Measurements from ENCODE around the gene SLC38A1. TPM values are rescaled to one million over a fixed set of nuclear protein-coding genes. Genes with fewer than 3 reads are reported as not detected.
"Not testable (repeated sequence)": the region's sequence is repeated elsewhere in the genome, so short reads cannot be mapped to it uniquely, and the experiment has no call there.

Gene SLC38A1
- total RNA-seq, 1 donor from 2014 or later = 154 TPM

DNA sequence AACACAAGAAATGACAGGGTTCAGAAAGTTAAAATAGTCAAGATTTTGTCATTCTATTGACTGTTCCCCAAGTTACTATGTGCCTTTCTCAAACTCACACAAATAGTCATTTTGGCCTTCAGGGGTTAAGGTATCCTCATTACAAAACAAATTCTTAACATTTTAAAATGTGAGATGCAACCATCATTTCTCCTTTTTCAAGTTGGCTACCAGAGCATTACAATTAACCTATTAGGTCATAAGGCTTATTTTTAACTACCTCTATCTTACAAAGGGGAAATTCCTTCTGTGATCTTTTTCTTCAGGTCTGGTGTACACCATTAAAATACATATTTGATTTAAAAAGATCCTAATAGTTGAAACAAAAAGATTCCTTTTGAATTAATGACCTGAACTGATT lies 61.2 kb downstream of the SLC38A1 start:
- no peak for DNase-seq

DNA sequence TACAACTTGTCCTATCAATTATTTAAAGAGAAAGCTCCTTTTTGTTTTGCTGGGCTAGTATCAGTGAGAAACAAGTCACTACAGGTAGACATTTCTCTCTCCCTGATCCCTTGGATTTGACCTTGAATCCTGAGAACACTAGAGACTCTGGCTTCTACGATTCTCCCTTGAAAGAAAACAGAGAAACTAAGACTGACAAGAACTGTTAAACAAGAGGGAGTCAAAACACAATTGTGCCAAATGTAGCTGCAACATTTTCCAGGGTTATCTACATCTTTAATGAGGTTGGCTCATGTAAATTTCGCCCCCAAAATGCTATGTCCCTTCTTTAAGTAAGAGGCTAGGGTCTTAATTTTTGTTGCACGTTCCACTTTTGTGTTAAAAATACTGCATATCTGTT lies 62.4 kb downstream of the SLC38A1 start:
- no peak for DNase-seq

DNA sequence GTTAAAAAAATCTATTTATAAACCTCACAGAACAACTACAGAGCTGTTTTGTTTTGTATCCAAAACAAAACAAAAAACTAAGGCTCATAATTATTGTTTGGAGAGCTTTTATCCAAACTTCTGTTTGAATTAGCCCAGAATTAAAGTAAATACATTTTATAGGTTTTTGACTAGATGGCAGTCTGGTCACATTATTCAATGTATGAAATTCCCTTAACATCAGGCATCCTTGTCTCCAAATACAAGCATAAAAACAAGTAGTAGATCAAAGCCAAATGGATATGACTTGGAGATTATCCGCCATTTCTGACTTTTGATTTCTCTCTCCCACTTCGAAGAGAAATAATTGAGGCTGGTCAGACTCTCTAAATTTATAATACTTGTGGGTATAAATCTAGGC lies 63.5 kb downstream of the SLC38A1 start:
- peak; percentile 48 for DNase-seq

DNA sequence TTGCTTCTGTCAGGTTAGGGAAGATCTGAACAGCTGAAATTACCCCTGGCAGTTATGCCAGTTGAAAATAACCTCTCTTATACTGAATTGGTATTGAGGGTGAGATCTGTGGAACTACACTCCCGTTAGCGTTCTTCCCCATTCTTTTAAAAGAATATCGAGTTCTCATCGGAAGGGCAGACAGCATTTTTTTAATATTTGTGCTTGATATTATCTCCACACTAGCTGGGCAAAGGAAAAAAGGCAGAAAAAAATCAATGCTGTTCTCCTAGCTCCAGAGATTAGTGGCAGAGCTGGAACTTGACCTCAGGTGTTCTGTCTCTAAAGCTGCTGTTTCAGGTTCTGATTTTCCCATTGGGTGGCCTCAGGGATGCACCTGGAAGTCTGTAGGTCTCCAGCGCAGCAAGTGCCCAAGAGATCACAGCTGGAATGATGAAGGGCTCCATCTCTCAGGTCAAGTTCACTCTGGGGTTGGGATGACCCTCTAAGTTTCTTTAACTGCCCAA lies 67.5 kb downstream of the SLC38A1 start:
- DNase-seq = no peak

DNA sequence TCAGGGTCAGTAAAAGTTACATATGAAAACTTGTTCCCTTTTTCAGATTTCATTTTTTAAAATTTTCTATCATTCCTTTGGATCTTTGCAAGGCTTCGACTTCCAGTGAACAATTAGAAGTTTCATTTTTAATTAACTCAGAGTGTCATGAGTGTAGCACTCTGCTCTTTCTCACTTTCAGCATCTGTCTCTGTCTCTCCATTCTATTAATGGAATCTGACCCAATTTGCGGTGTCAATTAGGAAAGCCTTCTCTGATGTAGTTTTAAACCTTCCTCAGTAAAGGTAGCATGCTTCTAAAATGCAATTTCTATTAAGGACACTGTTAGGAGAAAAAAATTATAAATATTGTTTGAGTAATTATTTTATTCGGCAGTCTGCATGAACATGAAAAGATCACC lies 68.3 kb downstream of the SLC38A1 start:
- no peak for DNase-seq

DNA sequence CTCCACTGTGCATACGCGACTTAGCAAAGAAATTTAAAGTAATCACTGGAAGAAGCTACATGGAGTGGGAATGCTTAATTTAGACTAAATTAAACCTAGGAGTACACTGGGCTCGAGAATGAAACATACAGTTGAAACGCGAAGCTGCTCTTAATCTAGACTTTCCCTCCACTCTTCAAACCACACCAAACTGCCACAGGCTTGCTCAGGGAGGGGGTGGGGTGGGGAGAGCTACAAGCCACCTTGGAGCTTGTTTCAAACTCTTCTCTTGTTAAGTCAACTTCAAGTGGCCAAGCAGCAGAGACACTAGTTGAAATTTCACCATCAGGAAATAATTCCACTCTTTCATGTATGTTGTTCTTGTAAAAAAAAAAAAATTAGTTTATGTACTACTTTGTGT lies 69.9 kb downstream of the SLC38A1 start:
- no peak for DNase-seq

DNA sequence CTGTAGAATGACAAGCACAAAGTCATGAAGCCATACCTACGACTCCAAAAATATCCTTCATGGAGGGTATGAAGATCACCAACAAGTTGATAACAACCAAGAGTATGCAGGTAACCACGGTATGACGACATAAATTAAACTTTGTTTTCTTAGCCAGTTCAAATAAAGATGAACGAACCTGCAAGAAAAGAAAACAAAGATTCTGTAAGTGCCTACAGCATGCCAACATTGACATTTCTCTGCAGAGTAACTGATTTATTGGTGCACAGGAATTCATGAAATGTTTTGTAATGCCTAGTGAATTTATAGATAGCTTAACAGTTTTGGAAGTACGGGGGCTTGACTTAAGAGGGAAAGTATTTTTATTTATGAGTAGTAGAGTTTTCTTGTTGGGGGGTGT lies 71.0 kb downstream of the SLC38A1 start:
- DNase-seq = no peak

DNA sequence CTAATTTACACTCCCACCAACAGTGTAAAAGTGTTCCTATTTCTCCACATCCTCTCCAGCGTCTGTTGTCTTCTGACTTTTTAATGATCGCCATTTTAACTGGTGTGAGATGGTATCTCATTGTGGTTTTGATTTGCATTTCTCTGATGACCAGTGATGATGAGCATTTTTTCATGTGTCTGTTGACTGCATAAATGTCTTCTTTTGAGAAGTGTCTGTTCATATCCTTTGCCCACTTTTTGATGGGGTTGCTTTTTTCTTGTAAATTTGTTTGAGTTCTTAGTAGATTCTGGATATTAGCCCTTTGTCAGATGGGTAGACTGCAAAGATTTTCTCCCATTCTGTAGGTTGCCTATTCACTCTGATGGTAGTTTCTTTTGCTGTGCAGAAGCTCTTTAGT lies 78.3 kb downstream of the SLC38A1 start:
- DNase-seq = not testable (repeated sequence)

DNA sequence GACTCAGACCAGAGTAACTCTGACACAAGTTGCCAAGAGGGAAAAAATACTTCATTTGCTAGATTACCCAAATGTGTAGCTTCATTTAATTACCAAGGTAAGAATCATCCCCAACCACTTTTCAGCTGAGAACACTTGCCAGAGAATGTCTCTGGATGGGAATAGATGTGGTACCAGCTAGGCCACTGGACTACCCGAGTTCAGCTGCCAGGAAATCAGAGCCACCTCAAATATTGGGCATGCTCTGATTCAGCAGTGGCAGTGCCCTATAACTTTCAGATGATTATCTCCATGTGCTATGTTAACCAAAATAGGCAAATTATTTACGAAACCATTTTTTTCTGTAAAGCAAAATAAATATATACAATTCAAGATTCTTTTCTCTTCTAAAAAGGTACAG lies 80.7 kb downstream of the SLC38A1 start:
- no peak for DNase-seq

DNA sequence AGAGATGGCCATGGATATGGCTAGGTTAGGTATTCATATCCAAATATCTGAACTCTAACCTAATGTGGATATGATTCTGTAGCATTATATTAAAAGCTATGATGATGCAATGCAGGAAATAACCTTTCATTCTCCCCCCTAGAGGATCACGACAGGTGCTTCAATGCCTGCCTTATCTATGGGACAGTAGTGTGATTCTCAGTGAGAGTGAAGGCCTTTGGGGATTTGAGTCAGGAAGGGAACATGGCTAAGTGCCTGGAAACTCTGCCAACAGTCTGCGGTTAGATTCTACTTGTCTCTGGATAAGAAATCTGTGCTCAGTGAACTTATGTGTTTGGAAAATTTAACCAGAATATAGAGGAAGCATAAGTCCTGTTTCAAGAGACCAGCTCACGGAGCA lies 81.8 kb downstream of the SLC38A1 start:
- peak; percentile 59 for DNase-seq

DNA sequence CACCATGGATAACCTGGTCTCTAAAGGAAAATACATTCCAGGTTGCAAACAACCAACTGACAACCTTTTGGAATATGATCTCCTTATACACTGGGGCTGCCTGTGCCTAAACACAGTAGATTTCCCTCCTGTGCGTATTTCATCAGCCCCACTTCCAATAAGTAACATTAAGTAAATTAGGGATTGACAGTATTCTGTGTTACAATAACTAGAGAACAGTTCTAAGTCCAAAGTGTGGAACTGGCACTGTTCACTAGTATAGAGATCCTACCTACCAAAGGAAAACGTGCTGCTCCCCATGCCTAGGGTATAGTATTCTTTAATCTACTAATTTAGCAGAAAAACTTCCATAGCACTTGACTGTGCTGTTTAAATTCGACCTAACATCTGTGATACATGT lies 82.8 kb downstream of the SLC38A1 start:
- no peak for DNase-seq

DNA sequence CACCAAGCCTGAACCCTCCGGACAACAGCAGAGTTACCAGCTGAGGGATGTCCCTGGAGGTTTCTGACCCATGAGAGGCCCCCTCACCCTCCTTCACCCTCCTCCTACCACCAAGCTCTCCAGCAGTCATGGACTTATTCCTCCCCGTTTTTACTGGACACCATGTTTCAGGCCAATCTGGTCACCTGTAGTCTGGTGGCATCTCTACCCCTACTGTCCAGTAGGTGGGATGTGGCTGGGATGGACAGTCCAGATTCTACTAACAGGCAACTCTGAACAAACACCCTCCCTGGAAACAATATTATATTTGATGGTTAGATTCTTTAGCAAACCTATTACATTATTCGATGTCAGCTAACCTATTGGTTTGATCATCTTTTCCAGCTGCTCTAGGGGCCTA lies 83.2 kb downstream of the SLC38A1 start:
- DNase-seq = no peak

DNA sequence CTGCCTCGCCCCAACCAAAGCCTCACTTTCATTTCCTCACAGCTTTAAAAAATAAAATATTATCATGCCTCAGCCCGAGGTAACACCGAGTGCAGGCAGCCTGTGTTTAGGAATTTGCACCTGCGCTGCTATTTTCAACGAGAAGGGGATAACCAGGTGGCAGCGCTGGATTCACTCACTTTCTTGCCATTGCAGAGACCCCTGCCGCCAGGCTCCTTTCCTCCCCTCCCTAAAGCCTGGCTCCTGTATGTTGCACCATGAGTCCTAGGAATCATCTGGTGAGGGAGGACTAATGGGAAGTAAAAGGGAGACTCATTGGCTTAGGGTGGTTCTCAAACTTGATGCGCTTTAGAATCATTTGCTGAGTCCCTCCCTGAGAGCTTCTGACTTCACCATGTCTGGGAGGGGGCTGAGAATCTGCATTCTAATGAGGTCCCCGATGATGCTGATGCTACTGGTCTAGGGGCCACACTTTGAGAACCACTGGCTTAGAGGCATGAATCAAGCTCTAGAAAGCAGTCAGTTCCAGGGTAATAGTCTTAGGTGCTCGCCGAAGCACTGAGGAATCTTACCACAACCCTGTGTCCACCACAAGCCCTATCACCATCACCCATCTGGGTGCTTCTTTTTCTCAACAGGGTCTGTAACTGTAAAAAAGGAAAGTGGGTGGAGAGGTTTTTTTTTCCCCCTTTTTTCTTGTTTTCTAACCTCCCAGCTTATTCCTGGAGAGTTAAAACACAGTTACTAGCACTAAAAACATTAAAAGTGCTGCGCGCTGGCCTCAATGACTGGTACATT lies 83.8 kb downstream of the SLC38A1 start:
- no peak for DNase-seq

DNA sequence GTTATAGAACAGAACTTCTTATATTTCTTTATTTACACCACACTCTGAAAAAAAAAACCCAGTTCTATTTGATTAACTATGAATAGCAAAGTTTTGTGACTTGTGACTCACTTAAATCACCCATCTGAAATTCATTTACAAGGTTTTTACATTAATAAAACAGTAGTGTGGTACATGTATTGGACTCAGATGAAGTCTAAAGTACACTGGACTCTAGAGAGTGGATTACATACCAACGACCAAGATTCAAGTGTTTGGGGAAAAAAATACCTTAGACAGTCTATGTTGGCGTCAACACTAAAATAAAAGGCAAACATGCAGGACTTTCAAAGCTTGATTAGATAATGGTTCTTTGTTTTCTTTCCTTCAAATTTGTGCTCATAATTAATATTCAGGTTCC lies 85.7 kb downstream of the SLC38A1 start:
- no peak for DNase-seq

DNA sequence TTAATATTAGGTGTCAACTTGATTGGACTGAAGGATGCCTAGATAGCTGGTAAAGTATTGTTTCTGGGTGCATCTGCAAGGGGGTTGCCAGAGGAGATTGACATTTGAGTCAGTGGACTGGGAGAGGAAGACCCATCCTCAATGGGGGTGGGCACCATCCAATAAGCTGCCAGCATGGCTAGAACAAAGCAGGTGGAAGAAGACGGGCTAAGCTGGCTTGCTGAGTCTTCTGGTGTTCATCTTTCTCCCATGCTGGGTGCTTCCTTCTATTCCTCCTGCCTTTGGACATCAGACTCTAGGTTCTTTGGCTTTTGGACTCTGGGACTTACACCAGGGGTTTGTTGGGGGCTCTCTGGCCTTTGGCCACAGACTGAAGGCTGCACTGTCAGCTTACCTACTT lies 87.4 kb downstream of the SLC38A1 start:
- DNase-seq = no peak

DNA sequence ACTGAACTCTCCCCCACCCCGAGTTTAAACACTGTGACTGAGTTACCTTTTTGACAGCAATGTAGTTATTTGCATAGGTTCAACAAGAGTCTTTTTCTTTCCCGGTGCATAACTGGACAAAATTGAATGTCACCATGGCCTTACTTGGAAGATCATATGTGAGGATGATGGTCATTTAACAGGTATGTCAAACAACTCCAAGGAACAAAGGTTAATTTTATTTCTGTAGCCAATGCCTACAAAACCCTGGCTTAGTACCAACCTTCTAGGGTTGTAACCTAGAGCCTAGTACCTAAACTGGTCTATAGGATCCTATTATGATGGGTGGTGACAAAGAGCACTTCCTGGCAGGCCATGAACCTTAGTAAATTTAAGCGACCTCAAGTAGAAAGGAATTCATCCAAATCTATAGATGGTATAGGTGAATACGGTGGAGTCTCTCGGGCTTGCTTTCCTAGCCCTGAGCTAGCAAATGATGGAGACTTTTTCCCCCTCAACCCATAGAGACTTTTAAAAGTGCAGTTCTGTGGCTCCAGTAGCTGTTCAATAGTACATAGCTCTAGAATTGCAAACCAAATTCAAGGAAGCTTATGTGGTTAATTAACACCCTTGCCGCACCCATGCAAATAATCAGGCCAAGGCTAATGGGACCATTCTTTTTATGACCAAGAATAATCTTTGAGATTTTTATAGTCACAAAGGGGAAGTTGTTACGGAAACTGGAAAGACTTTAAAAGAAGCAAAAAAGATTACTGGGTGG lies 89.0 kb downstream of the SLC38A1 start:
- no peak for DNase-seq

DNA sequence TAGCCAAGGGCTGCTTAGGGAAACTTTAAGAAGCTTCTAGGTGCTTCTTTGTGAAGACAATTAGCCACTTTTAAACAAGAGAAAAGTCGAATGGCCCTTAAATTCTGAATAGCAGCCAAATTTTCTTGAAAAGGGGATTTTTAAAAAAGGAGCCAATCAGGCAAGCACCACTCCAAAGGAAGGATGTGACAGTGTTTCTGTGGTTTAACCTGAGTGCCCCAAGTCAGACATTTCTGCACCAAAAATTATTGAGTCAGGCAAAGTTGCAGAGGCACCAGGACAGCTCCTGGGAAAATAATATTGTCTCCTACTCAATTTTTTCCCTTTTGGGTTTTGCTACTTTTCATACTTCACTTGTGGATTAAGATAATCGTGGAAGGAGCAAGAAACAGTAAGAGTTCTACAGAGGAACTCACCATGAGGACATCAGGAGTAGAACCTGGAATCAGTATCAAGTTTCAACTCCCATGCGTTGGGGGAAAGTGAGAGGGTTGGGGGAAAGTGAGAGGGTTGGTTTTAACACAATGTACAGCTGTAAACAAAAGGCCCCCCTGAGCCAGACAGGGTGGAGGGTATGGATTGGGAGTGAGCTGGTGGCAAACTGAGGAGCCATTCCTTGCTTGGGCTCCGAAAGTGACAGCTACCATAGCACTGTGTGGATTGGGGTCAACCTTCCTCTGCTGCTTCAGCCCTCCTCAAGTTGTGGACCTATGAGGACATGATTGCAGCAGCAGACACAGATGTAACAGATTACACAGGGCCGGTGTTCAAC lies 90.8 kb downstream of the SLC38A1 start:
- DNase-seq = no peak

DNA sequence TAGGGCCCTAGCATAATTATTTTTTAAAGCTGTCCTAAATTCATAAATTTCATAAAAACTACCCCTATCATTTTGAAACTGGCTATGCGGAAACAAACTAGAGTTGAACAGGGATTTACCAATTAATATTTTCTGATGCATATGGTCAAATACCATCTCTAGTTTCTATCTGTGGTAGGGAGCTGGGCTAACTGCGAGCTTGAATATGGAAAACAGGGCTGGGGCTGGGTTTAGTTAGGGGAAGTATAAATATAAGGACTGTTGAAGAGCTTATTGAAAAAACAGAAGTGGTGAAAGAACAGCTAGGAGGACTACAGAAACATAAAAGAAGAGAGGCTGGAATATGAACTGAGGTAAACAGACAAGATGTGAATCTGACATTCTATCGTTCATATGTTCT lies 91.8 kb downstream of the SLC38A1 start:
- no peak for DNase-seq

DNA sequence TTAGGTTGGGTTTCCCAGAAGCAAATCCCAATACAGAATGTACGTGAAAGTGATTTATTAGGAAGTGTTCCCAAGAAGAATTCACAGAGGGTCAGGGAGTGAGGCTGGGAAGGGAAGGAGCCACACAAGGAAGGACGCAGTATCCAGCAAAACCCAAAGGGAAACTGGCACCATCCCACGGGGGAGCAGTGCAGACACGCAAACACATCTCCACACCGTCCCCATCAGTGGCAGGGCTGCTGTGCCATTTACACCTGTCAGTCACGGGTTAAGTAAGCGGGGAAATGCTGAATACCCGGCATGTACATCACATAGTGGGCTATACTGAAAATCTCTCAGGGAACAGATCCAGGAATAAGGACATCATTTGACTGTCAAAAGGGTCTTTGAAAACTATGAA lies 93.9 kb downstream of the SLC38A1 start:
- DNase-seq = no peak

DNA sequence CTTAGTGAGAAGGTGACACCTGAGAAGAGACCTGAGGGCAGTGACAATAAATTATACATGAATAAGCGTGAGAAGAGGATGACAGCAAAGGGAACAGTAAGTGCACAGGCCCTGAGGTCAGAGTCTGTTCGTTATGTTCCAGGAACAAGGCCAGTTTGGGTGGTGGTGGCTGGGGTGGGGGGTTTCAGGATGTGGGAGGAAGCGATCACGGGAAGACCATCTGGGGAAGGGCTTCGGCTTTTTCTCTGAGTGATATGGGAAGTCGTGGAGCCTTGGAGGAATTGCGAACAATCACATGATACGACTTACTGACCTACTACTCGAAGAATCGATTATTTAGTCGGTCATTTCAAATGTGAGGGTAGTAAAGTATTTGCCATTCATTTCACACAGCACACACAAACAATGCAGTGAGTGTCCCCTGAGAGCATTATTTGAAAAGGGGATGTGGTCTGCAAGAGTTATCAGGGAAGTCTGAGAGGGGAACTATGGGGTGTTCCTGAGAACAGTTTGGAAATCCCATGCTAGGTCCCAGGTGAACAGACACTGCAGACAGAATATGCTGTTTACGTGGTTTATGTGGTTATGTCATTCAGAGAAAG lies 94.7 kb downstream of the SLC38A1 start:
- no peak for DNase-seq

DNA sequence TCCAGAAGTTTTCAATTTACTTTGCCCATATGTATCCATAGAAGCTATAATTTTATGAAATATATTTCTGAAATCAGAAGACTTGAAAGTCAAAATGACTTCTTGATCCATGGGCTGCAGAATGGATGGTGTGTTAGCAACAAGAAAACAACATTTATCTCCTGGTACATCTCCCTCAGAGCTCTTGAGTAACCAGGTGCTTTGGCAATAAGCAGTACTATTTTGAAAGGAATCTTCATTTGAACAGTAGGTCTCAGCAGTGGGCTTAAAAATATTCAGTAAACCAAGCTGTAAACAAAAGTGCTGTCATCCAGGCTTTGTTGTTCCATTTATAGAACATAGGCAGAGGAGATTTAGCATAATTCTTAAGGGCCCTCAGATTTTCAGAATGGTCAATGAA lies 100.4 kb downstream of the SLC38A1 start:
- DNase-seq = no peak

DNA sequence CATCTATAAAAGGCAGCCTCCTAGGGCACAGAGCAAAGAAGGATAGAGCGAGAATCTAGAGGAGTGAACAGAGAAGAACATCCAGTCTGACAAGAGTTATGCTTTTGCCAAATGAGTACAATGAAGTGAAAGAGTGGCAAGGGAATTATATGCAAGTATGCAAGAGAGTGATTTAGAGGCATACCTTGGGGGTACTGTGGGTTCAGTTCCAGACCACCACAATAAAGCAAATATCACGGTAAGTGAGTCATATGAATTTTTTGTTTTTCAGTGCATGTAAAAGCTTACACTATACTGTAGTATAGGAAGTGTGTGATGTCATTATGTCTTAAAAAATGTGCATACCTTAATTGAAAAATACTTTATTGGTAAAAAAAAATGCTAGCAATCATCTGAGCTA lies 101.4 kb downstream of the SLC38A1 start:
- no peak for DNase-seq

DNA sequence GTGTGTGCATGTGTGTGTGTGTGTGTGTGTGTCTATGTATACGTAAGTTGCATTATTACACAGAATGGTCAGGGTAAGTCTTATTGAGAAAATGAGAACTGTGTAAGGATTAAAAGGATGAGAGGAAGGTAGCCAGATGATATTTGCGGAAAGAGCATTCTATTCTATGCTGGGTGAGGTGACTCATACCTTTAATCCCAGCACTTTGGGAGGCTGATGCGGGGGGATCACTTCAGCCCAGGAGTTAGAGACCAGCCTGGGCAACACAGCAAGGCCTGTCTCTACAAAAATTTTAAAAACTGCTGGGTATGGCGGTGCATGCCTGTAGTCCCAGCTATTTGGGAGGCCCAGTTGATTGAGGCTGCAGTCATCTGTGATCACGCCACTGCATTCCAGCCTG lies 103.7 kb downstream of the SLC38A1 start:
- no peak for DNase-seq
